Fibroblast of lung (primary cell): ENCODE data around the gene GET4. TPM values are rescaled to one million over a fixed set of nuclear protein-coding genes. Genes with fewer than 3 reads are reported as not detected.
A peak's percentile ranks its signal among the peaks of the same experiment; 100 is the strongest.

Source experiments
- DNase-seq, 2 donors: peaks; one replicate each; pipeline versions ENCODE4 v3.0.0 to v3.0.0-alpha.2; 2010; ENCODE audit warnings: low read depth in 2 of 2
- H2AFZ ChIP-seq: 2 replicates; pipeline ENCODE4 v1.5.1; 2012; ENCODE audit warnings: low read length, control low read depth, inconsistent platforms
- H3K27ac ChIP-seq: 2 replicates; pipeline ENCODE4 v1.5.1; 2011; ENCODE audit warnings: low read length, control low read depth; ENCODE audit not compliant: insufficient read depth
- H3K27me3 ChIP-seq: 2 replicates; pipeline ENCODE4 v1.5.1; 2011; ENCODE audit warnings: mild to moderate bottlenecking, low read length; ENCODE audit not compliant: control insufficient read depth, insufficient read depth
- H3K36me3 ChIP-seq: 2 replicates; pipeline ENCODE4 v1.5.1; 2011; ENCODE audit warnings: low read length; ENCODE audit not compliant: control insufficient read depth, insufficient read depth
- H3K4me1 ChIP-seq: 2 replicates; pipeline ENCODE4 v1.5.1; 2011; ENCODE audit warnings: low read length; ENCODE audit not compliant: control insufficient read depth, insufficient read depth; ENCODE audit errors: extremely low read depth
- H3K4me2 ChIP-seq: 2 replicates; pipeline ENCODE4 v1.5.1; 2011; ENCODE audit warnings: low read length, control low read depth; ENCODE audit not compliant: insufficient read depth; ENCODE audit errors: extremely low read depth
- H3K4me3 ChIP-seq, 4 experiments: fragments of 200-600 bp in 1 of 4; sonication (generic) in 1 of 4; replicated peaks in 1 of 4; 2 replicates each; pipeline ENCODE4 v1.5.1; 2011 to 2016; ENCODE audit warnings: low read length in 4 of 4, low read depth in 3 of 4, mild to moderate bottlenecking in 3 of 4, control low read depth in 2 of 4, inconsistent platforms in 1 of 4, mixed read lengths in 1 of 4; ENCODE audit not compliant: insufficient read depth in 1 of 4; ENCODE audit errors: control extremely low read depth in 1 of 4
- H3K79me2 ChIP-seq: 2 replicates; pipeline ENCODE4 v1.5.1; 2012; ENCODE audit warnings: mild to moderate bottlenecking, low read length, inconsistent platforms; ENCODE audit not compliant: control insufficient read depth, insufficient read depth
- H3K9ac ChIP-seq: 2 replicates; pipeline ENCODE4 v1.5.1; 2011; ENCODE audit warnings: mild to moderate bottlenecking, low read length, control low read depth; ENCODE audit not compliant: insufficient read depth
- H3K9me3 ChIP-seq: 2 replicates; pipeline ENCODE4 v1.5.1; 2012; ENCODE audit warnings: low read depth, low read length; ENCODE audit not compliant: control insufficient read depth, insufficient read depth
- H4K20me1 ChIP-seq: 2 replicates; pipeline ENCODE4 v1.5.1; 2011; ENCODE audit warnings: low read length; ENCODE audit not compliant: control insufficient read depth, insufficient read depth; ENCODE audit errors: extremely low read depth
- EZH2 ChIP-seq: IDR thresholded peaks from 2 replicates; pipeline ENCODE4 v1.5.1; 2012; ENCODE audit warnings: low read length, control low read depth, mild to moderate bottlenecking; ENCODE audit errors: missing control alignments
- polyA plus RNA-seq, 2 donors: library from polyadenylated mRNA; depleted of rRNA in 1 of 2; stranded (reverse) in 1 of 2; unstranded in 1 of 2; fragments of >200 nt; gene quantifications; 2 replicates each; pipeline ENCODE4 v1.2.1, GENCODE V29; 2011 to 2012; ENCODE audit warnings: missing spikeins in 1 of 2
- total RNA-seq: library from RNA; depleted of rRNA; stranded (reverse); fragments of >200 nt; gene quantifications from 2 replicates; pipeline ENCODE4 v1.2.1, GENCODE V29; 2014
- TF ChIP-seq, protein P1 (sequence below), 2 donors: IDR thresholded peaks in 1 of 2; conservative IDR thresholded peaks in 1 of 2; 1 replicate in 1 of 2; 2 replicates in 1 of 2; pipeline ENCODE4 v1.5.1; 2011 to 2012; ENCODE audit warnings: low read length in 2 of 2, control low read depth in 1 of 2, inconsistent platforms in 1 of 2, low read depth in 1 of 2, mild to moderate bottlenecking in 1 of 2

The GET4 gene
- total and polyA plus RNA-seq, 2 donors (not counting 1 experiment from before 2014, with no cell fraction given), result 13.4 to 23.1 TPM

DNA sequence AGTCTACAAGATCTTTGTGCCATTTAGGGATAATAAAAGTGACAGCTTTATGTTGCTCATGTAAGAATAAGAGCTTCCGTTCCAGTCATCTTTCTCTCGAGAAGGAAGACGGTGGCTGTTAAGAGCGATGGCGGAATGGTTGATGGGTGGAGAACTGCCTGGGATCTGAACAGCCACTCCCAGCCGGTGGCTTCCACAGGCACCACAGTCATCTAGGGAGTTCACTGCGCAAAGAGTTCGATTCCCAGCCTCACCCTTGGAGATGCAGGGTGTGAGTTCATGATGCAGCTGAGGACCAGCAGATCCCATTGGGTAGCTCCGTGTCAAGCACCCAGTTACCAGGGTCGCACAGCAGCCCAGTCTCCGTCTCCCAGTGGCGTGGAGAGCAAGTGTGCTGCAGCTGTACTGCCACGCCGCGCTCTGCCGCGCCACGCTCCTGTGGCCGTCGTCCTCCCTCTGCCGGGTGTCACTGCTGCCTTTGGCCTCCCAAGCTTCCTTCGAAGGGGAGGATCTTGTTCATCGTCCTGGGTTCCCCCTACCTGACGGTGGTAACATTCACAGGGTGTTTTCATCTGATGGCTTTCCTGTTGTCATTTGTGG is 36.3 kb upstream of the GET4 start:
- Histone ChIP-seq H3K4me2 (no peak overlapping the region), H3K9me3 (no peaks in the 10 kb centered on the region), H3K36me3 (peaks cover 28% of the 10 kb centered on the region), H3K79me2 (peaks cover 55% of the 10 kb centered on the region), H2AFZ (no peak overlapping the region), H4K20me1 (no peaks in the 10 kb centered on the region), H3K4me1 (peaks cover 2% of the 10 kb centered on the region), H3K27ac (no peak overlapping the region), H3K4me3 (no peak overlapping the region), H3K27me3 (no peaks in the 10 kb centered on the region), H3K9ac (no peak overlapping the region)
- TF ChIP-seq, protein P1, sequence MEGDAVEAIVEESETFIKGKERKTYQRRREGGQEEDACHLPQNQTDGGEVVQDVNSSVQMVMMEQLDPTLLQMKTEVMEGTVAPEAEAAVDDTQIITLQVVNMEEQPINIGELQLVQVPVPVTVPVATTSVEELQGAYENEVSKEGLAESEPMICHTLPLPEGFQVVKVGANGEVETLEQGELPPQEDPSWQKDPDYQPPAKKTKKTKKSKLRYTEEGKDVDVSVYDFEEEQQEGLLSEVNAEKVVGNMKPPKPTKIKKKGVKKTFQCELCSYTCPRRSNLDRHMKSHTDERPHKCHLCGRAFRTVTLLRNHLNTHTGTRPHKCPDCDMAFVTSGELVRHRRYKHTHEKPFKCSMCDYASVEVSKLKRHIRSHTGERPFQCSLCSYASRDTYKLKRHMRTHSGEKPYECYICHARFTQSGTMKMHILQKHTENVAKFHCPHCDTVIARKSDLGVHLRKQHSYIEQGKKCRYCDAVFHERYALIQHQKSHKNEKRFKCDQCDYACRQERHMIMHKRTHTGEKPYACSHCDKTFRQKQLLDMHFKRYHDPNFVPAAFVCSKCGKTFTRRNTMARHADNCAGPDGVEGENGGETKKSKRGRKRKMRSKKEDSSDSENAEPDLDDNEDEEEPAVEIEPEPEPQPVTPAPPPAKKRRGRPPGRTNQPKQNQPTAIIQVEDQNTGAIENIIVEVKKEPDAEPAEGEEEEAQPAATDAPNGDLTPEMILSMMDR (conservative IDR thresholded peaks at IDR 0.05 in 1 of 2, IDR thresholded peaks at IDR 0.05 in 1 of 2; ENCODE audit: low read depth in 1 of 2, low read length in 2 of 2), result no peak
- no peak for TF ChIP-seq EZH2
- no peak for DNase-seq

- Histone ChIP-seq H3K79me2 (peaks cover 41% of the 10 kb centered on the region), H3K4me2 (no peak overlapping the region), H3K36me3 (peaks cover 26% of the 10 kb centered on the region), H3K9ac (no peak overlapping the region), H3K27me3 (no peaks in the 10 kb centered on the region), H3K4me3 (no peak overlapping the region), H3K4me1 (peaks cover 2% of the 10 kb centered on the region), H4K20me1 (no peaks in the 10 kb centered on the region), H3K27ac (no peak overlapping the region), H2AFZ (no peak overlapping the region), H3K9me3 (no peaks in the 10 kb centered on the region)
- DNase-seq, result no peak
- TF ChIP-seq, protein P1 (conservative IDR thresholded peaks at IDR 0.05 in 1 of 2, IDR thresholded peaks at IDR 0.05 in 1 of 2; ENCODE audit: low read depth in 1 of 2, low read length in 2 of 2), result no peak
- TF ChIP-seq EZH2, result no peak
Observed at GRCh38 chr7:841943-842342, 34.4 kb upstream of the GET4 start.

DNA sequence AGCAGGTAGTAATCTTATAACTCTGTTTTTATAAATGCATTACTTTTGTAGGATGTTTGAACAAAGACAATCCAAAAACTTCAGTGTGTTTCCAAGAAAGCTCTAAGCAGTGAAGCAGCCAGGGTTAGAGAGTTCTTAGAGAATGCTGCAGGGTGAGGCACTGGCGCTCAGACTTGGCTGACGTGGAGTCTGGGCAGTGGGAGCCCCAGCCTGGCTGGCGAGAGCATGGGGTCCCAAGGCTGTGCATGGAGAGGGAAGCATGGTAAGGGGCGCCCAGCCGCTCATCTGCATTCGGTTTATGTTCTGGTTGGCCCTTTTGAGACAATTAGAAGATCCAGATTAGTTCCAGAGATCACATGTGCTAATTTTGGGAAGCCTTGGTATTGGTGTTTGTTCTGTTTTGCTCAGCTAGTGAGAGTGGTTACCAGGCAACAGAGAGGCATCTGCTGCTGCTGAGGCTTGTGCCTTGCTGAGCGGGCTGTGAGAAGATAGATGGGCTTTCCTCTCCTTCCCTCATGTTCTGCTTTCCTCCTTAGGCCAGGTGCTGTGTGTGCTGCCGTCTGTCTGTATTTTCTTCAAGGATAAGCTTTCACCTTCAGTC is 33.8 kb upstream of the GET4 start:
- Histone ChIP-seq H3K4me1 (peaks cover 2% of the 10 kb centered on the region), H2AFZ (no peak overlapping the region), H3K79me2 (peaks cover 35% of the 10 kb centered on the region), H3K27me3 (no peaks in the 10 kb centered on the region), H4K20me1 (no peaks in the 10 kb centered on the region), H3K9me3 (no peaks in the 10 kb centered on the region), H3K36me3 (peaks cover 24% of the 10 kb centered on the region), H3K27ac (peak overlapping the region; percentile 8), H3K4me3 (no peak overlapping the region), H3K4me2 (no peak overlapping the region), H3K9ac (no peak overlapping the region)
- no peak for DNase-seq
- TF ChIP-seq, protein P1 (conservative IDR thresholded peaks at IDR 0.05 in 1 of 2, IDR thresholded peaks at IDR 0.05 in 1 of 2; ENCODE audit: low read depth in 1 of 2, low read length in 2 of 2), result no peak
- TF ChIP-seq EZH2, result no peak
